Pancreas (tissue), 10 donors: Measurements from ENCODE around the gene VWA1. TPM values are rescaled to one million over a fixed set of nuclear protein-coding genes. Genes with fewer than 3 reads are reported as not detected.
"Not testable (repeated sequence)": the region's sequence is repeated elsewhere in the genome, so short reads cannot be mapped to it uniquely, and the experiment has no call there.

Experiments
- ATAC-seq, 4 donors: fragments of 200-7000 bp; cut with Tn5 transposase; one replicate each; pipeline versions ENCODE4 v1.8.0 to v1.9.1; 2020; ENCODE audit warnings: mild to moderate bottlenecking in 4 of 4, moderate library complexity in 4 of 4
- DNase-seq, 6 donors: peaks; one replicate each; pipeline ENCODE4 v3.0.0-alpha.2; 2020
- FAIRE-seq: peaks from 2 replicates; lab custom pipeline; 2012; peaks lifted over from hg19 to GRCh38; lab: Jason Lieb, UNC
- H3K27ac ChIP-seq, 4 donors: fragments of 200-600 bp; sonication (generic); 1 replicate in 3 of 4; 2 replicates in 1 of 4; pipeline versions ENCODE4 v1.5.0 to v1.8.0; 2020
- H3K27me3 ChIP-seq, 4 donors: fragments of 200-600 bp; one replicate each; pipeline ENCODE4 v1.8.0; 2021
- H3K36me3 ChIP-seq, 3 donors: fragments of 200-600 bp; sonication (generic) in 1 of 3; one replicate each; pipeline versions ENCODE4 v1.5.0 to v1.8.0; 2020 to 2021
- H3K4me1 ChIP-seq, 3 donors: fragments of 200-600 bp; one replicate each; pipeline ENCODE4 v1.8.0; 2021
- H3K4me3 ChIP-seq, 4 donors: fragments of 200-600 bp; sonication (generic) in 2 of 4; one replicate each; pipeline versions ENCODE4 v1.5.0 to v1.8.0; 2020 to 2021
- H3K9me3 ChIP-seq, 4 donors: fragments of 200-600 bp; one replicate each; pipeline ENCODE4 v1.8.0; 2021
- CTCF ChIP-seq, 4 donors: fragments of 200-600 bp; sonication (generic) in 3 of 4; IDR thresholded peaks; one replicate each; pipeline versions ENCODE4 v1.5.0 to v1.8.0; 2021; ENCODE audit warnings: antibody characterized with exemption in 4 of 4
- WGBS, 2 donors: extraction: QIAGEN DNeasy Blood & Tissue Kit; methylation state at CpG; one replicate each; pipeline ENCODE4 v1.1.7; 2013; 5-methylcytosine and 5-hydroxymethylcytosine counted together
- intact Hi-C, 3 donors: fragments of 100-400 bp; cut with DNase I; formaldehyde crosslinking; loops; one replicate each; pipeline versions ENCODE4 v1.11.1 to v1.14.2; 2022
- polyA plus RNA-seq, 2 donors: library from polyadenylated mRNA; stranded (reverse); fragments of 200-250 nt; gene quantifications; one replicate each; pipeline ENCODE4 v1.2.3, GENCODE V29; 2013
- total RNA-seq, 6 donors: library from RNA; stranded (reverse); fragmentation: NEBNext Ultra II Directional in 4 of 6; extraction: Animal tissue kit (Norgen Biotek cat#: 25700) in 4 of 6; gene quantifications; one replicate each; pipeline versions ENCODE4 v1.2.1 to v1.2.4, GENCODE V29; 2021 to 2023
- donor health status: healthy with polysubstance abuse.
- donor health status: DM: no; HTN: no; CAD: no; lungs with moderate emphysema.
- donor health status: DM: no; HTN: no; CAD: no.
- donor health status: control.
- donor health status: control.
- donor health status: Bipolar disorder and iron deficiency.
- donor health status: DM: yes; HTN: yes; CAD: no.
- donor health status: DM: no; HTN: no; CAD: no.
- donor health status: DM: no; HTN: no; CAD: no.
- donor health status: DM: yes; HTN: yes; CAD: no.

VWA1 gene
- total and polyA plus RNA-seq, 8 donors: 25.4 to 138 (median 55.2) TPM

DNA sequence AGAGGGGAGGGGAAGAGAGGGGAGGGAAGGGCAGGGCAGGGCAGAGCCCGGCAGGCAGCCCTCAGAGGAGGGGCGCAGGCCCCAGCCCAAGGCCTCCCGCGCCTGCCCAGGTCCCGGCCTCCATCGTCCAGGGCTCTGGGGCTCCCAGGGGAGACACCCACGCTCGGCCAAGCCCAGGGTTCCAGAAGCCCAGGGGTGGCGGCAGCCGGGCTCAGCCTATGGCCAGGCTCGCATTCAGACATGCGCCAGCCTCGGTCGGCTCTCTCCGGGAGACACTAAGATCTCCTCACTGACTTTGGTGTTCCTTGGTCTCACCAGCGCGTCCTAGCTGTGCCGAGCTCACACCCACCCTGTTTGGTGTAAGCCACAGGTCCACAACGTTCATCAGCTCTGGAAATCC, 7.3 kb upstream of the VWA1 start:
- Histone ChIP-seq H3K36me3 (no peaks in the 10 kb centered on the region), H3K4me3 (no peak overlapping the region), H3K9me3 (no peaks in the 10 kb centered on the region), H3K4me1 (peaks cover 9 to 39% (median 32%) of the 10 kb centered on the region in 3 donors), H3K27ac (peak overlapping the region in 1 of 4 donors; percentile 96), H3K27me3 (no peaks in the 10 kb centered on the region)
- no peak for FAIRE-seq
- DNase-seq: peak in 2 of 6 donors; percentile 12 to 74
- WGBS, 2 donors: 77 to 85% methylated on average over 18 to 19 of the region's 19 CpGs
- intact Hi-C loops: no loop called here
- TF ChIP-seq CTCF (IDR thresholded peaks at IDR 0.05): no peak
- ATAC-seq: no peak

GRCh38 chr1:1428967-1429366, 6.5 kb upstream of the VWA1 start:
- H3K27me3 ChIP-seq, H3K9me3 ChIP-seq, ATAC-seq, DNase-seq, intact Hi-C loops, H3K4me3 ChIP-seq, H3K36me3 ChIP-seq, FAIRE-seq: not testable (repeated sequence)
- Histone ChIP-seq H3K4me1 (peaks cover 9 to 47% (median 32%) of the 10 kb centered on the region in 3 donors), H3K27ac (peak overlapping the region in 2 of 4 donors; percentile 96)
- WGBS, 2 donors: 91 to 100% methylated on average over 6 of the region's 6 CpGs

GRCh38 chr1:1429671-1430073, 5.8 kb upstream of the VWA1 start:
- no peaks in the 10 kb centered on the region for H3K27me3 ChIP-seq
- FAIRE-seq: no peak
- peak in 2 of 6 donors; percentile 14 to 22 for DNase-seq
- no peak overlapping the region for H3K4me3 ChIP-seq
- peaks cover 9 to 54% (median 36%) of the 10 kb centered on the region in 3 donors for H3K4me1 ChIP-seq
- TF ChIP-seq CTCF (IDR thresholded peaks at IDR 0.05): no peak
- no peak for ATAC-seq
- no peaks in the 10 kb centered on the region for H3K9me3 ChIP-seq
- intact Hi-C loops: no loop called here
- H3K27ac ChIP-seq: peak overlapping the region; percentile 81 to 96 (median 92)
- 64 to 65% methylated on average over 6 of the region's 6 CpGs for WGBS, 2 donors
- no peaks in the 10 kb centered on the region for H3K36me3 ChIP-seq

DNA sequence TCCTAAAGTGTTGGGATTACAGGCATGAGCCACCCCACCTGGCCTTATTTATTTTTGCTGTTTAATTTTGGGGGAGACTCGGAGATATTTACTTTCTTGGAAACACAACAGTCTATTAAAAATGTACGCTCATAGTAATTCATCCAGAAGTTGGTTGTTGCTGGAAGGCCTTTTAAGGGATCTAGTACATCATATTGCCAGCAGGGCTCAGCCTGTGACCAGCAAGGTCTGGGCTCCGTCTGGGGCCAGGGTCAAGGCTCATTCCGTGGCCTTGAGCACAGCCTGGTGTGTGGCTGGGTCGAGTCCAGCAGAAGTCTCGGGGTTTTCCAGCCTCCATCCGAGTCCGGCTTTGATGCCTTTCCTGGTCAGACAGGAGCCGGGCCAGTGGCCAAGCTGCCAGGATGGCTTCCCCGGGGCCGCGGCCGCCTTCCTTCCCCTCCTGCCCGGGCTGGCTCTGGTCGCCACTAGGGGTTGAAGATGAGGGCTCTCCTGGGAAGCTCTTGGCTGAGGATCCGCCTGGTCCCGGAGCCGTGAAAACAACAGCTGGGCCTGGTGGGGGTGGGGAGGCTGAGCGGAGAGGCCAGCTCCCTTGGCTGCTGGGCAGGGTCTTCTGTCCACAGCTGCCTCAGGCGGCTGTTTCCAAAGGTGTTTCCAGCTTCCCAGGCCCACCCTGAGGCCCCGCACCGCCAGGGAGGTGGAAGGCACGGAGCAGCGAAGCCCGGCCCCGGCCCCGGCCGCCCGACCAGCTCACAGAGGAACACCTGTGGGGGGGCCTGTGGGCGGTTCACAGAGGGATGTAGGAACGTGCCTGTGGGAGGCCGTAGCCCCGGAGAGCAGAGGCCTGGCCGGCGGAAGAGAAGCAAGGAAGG, 5.1 kb upstream of the VWA1 start:
- WGBS, 2 donors: 17 to 28% methylated on average over 35 of the region's 35 CpGs
- no peaks in the 10 kb centered on the region for H3K36me3 ChIP-seq
- ATAC-seq (peak; percentile 36 to 67 (median 54)), FAIRE-seq (no peak), DNase-seq (peak; percentile 77 to 89 (median 86))
- TF ChIP-seq CTCF (IDR thresholded peaks at IDR 0.05): peak in 2 of 4 donors; percentile 11 to 15
- no peak overlapping the region for H3K4me3 ChIP-seq
- intact Hi-C loops: no loop called here
- no peaks in the 10 kb centered on the region for H3K9me3 ChIP-seq
- peak overlapping the region; percentile 81 to 96 (median 92) for H3K27ac ChIP-seq
- peaks cover 9 to 60% (median 42%) of the 10 kb centered on the region in 3 donors for H3K4me1 ChIP-seq
- H3K27me3 ChIP-seq: no peaks in the 10 kb centered on the region

DNA sequence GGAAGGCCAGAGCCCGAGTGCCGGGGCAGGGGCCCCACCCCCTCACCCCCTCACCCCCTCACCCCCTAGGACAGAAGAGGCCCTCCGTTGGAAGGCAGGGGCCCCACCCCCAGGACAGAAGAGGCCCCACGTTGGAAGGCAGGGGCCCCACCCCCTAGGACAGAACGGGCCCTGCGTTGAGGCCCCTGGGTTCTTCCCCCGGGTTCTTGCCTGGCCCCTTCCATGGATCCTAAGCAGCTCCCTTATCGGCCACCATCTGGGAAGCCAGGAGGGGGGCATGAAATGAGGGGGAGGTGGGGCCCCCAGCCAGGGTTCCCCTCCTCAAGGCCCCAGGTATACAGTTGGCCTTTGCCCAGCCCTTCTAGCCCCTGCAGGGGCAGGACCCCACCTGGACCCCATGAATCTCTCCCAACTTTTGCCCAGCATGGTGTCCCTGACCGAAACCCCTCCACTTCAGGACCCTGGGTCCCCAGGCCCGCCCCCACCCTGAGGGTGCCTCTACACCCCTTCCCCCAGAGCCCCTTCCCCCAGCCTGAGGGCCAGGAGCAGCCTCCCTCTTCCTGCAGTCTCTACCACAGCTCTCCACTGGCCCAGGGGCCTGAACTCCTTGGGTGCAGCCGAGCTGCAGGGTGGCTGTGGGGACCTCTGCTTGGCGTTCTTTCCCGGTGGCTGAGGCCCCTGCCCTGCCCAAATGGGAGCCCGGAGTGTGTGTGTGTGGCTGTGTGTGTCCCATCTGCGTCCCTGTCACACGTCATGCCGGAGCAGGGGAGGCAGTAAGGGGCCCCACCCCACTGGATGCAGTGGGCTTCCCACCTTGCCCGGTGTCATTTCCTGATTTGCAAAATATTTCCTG, 4.3 kb upstream of the VWA1 start:
- Histone ChIP-seq H3K36me3 (no peaks in the 10 kb centered on the region), H3K27ac (peak overlapping the region; percentile 81 to 96 (median 92)), H3K27me3 (no peaks in the 10 kb centered on the region), H3K4me3 (no peak overlapping the region), H3K9me3 (no peaks in the 10 kb centered on the region), H3K4me1 (peaks cover 11 to 60% (median 42%) of the 10 kb centered on the region in 3 donors)
- intact Hi-C loops: no loop called here
- no peak for ATAC-seq
- WGBS, 2 donors: 51 to 65% methylated on average over 10 to 18 of the region's 18 CpGs
- DNase-seq: peak in 4 of 6 donors; percentile 26 to 70 (median 33)
- FAIRE-seq: no peak
- TF ChIP-seq CTCF (IDR thresholded peaks at IDR 0.05): no peak
